GM12865 (cell line): ENCODE measurements around the gene TMEM50A.
"Not testable (repeated sequence)": the region's sequence is repeated elsewhere in the genome, so short reads cannot be mapped to it uniquely, and the experiment has no call there.

Experiments
- DNase-seq: peaks from one replicate; pipeline ENCODE4 v3.0.0; 2010; ENCODE audit warnings: low read depth
- H3K4me3 ChIP-seq: 2 replicates; pipeline ENCODE4 v1.5.1; 2011; ENCODE audit warnings: mild to moderate bottlenecking, low read depth, low read length, control low read depth
- CTCF ChIP-seq: IDR thresholded peaks from 2 replicates; pipeline ENCODE4 v1.5.1; 2011; ENCODE audit warnings: low read length, control low read depth, low read depth, inconsistent platforms; ENCODE audit not compliant: insufficient read depth; ENCODE audit errors: missing control alignments

TMEM50A gene

DNA sequence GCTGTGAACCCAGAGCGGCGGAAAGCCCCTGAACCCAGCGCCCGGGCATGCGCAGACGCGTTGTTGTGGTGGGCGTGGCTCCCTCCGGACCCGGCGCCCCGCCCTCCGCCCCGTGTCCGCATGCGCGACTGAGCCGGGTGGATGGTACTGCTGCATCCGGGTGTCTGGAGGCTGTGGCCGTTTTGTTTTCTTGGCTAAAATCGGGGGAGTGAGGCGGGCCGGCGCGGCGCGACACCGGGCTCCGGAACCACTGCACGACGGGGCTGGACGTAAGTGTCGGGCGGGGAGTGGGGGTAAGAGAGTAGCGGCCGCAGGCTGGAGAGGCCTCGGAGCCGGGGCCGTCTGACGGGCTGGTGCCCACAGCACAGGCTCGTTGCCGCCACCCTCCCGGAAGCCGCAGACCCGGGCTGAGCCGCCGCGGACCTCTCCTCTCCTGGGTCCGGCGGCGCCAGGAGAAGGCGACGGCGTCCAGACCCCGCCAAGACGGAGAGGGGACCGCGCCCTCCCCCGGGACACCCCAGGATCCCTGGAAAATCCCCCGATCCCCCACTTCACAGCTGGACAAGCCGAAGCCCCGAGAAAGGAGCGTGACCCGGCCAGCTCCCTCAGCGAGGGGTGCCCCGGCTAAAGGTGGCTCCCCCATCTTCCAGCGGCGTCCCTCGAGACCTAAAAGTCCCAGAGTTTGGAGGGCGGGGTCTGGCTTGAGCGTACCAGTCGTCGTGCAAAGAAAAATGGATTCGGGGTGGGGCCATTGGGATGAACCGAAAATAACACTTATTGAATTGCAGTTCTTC is at the start of gene TMEM50A:
Gene TMEM50A, plus strand, starts transcription at position 147 of the 794 bp plus-strand sequence. CDS start 2,153 bp downstream, outside the sequence.
- DNase-seq: peak; percentile 93
- peak within 1 kb of the TSS; percentile 84 for H3K4me3 ChIP-seq
- no peak for TF ChIP-seq CTCF

DNA sequence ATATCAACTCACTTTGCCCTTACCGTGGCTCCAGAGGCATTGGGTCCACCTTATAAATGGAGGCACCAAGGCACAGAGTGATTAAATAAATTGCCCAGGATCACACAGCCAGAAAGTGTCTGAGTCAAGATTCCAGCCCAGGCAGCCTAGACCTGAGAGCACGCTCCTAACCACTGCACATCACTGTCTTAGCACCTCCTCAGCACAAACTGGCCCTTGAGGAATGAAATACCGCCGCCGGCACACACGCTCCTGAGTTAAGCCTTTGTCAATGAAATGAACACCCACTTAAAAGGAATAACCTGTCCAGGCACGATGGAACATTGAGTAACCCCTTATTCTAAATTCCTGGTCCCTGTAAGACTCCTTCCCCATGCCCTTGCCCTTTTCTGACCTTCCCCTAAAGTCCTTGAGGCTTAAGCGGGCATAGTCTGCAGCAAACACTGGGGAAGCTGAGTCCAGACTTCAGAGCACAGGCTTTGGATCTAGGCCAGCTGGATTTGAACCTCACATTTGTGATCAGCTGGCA is 49.5 kb upstream of the TMEM50A start:
- H3K4me3 ChIP-seq, DNase-seq: not testable (repeated sequence)

GRCh38 chr1:25290043-25290442 is 48.1 kb upstream of the TMEM50A start:
- H3K4me3 ChIP-seq, DNase-seq: not testable (repeated sequence)
- peak; percentile 6 for TF ChIP-seq CTCF

- not testable (repeated sequence) for H3K4me3 ChIP-seq, DNase-seq
Measured at GRCh38 chr1:25293426-25293825, 44.7 kb upstream of the TMEM50A start.

DNA sequence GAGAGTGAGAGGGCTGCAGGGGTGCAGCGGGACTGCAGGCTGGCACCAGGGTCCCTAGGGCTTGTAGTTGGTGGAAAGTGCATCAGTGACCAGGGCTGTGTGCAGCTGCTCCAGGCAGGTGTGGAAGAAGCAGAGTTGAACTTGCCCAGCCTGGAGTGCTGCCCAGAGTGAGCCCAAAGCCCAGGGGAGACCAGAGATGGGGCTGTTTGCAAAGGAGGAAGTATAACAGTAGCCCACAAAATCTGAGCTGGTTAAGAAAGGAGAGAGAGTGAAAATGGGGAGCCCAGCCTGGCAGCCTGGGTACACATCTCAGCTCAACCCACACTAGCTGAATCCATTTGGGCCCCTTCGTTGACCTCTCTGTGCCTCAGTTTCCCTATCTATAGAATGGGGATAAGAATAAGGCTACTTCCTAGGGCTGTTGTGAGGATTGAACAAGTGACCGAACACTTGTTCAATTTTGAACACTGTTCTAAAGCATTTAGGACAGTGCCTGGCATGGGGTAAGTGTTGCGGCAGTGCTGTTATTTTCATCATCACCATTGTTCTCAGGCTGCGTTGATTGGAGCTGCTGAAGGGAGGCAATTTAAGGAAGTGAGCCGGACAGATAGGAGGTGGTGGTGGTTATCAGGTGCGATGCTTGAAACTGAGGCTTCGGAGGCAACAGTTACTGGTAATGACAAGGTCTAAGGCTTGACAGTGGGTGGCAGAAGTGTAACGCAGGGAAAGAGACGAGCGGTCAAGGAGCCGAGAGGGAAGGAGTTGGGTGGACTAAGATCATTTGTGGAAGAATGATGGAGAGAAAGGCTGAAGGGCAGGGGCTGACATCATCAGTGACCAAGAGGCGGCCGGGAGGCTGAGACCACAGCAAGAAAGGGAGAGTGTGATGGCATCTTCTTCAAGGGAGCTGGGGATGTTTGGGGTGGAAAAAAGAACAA is 43.0 kb upstream of the TMEM50A start:
- H3K4me3 ChIP-seq, DNase-seq: not testable (repeated sequence)

DNA sequence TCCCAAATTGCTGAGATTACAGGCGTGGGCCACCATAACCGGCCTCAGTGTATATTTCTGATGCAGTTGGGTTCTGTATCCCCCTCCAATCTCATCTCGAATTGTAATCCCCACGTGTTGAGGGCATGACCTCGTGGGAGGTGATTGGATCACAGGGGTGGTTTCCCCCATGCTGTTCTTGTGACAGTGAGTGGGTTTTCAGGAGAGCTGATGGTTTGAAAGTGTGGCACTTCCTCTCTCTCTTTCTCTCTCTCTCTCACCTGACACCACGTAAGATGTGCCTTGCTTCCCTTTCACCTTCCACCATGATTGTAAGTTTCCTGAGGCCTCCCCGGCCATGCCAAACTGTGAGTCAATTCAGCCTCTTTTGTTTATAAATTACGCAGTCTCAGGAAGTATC is 41.6 kb upstream of the TMEM50A start:
- not testable (repeated sequence) for H3K4me3 ChIP-seq, DNase-seq

DNA sequence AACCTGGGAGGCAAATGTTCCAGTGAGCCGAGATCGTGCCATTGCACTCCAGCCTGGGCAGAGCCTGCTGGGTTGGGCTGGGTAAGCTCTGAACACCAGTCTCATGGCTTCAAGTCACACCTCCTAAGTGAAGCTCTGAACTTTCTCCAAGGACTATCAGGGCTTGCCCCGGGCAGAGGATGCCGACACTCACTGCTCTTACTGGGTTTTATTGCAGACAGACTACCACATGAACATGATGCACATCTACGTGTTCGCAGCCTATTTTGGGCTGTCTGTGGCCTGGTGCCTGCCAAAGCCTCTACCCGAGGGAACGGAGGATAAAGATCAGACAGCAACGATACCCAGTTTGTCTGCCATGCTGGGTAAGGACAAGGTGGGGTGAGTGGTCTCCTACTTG is 37.4 kb upstream of the TMEM50A start:
- not testable (repeated sequence) for DNase-seq, H3K4me3 ChIP-seq

GRCh38 chr1:25302330-25302729 is 35.8 kb upstream of the TMEM50A start:
- not testable (repeated sequence) for DNase-seq, H3K4me3 ChIP-seq

DNA sequence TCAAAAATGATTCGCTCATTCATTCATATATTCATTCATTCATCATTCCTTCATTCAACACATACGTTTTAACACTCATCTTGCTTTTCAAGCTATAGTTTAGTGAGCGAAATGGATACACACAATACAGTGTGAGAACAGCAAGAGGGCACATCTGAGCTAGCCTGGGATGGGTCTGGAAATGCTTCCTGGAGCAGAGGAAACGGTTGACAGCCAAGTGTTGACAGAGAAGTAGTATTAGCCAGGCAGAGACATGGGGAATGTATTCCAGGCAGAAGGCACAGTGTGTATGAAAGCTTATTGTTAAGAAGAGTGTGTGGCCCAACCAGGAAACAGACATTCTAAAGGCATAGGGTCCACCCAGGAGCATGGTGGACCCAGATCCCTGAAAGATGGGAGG is 33.2 kb upstream of the TMEM50A start:
- not testable (repeated sequence) for H3K4me3 ChIP-seq, DNase-seq

- not testable (repeated sequence) for DNase-seq, H3K4me3 ChIP-seq
Measured at GRCh38 chr1:25308168-25308567, 30.0 kb upstream of the TMEM50A start.

DNA sequence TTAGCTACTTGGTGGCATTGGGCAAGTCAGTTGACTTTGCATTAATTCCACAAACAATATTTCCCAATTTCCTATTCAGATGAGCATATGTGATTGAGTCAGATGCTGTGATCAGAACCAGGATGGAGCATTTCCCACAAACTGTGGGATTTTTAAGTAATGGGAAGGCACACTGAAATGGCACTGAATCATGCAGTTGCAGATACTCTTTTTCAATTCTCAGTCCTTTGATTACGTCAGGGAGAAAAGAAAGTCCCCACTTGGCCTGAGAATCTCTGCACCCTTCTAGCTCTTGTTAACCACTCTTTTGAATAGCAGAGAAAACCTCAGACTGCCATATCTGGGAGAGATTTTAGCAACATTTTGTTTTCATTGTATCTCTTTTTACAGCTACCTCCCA is 29.0 kb upstream of the TMEM50A start:
- peak; percentile 51 for DNase-seq

DNA sequence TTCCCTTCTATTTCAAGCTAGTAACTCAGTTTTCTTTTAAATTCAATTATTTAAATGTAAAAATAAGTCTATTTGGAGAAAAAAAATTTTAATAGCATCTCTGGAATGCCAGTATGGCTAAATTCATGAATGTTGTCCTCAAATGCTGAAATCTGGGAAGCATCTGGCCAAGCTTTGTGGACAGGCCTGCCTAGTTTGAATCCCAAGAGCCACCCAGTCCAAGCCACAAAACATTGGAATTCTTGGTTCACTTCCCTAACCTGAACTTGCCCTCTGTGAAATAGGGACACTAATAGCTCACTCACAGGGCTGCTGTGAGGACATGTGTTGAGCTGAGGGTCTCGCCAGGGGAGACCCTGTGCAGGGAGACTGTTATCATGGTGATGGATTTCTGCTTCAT is 28.6 kb upstream of the TMEM50A start:
- not testable (repeated sequence) for DNase-seq, H3K4me3 ChIP-seq

More for the DNA sequence above, 29.0 kb upstream of the TMEM50A start:
- not testable (repeated sequence) for H3K4me3 ChIP-seq

GRCh38 chr1:25312806-25313470 is 25.2 kb upstream of the TMEM50A start:
- not testable (repeated sequence) for DNase-seq, H3K4me3 ChIP-seq

DNA sequence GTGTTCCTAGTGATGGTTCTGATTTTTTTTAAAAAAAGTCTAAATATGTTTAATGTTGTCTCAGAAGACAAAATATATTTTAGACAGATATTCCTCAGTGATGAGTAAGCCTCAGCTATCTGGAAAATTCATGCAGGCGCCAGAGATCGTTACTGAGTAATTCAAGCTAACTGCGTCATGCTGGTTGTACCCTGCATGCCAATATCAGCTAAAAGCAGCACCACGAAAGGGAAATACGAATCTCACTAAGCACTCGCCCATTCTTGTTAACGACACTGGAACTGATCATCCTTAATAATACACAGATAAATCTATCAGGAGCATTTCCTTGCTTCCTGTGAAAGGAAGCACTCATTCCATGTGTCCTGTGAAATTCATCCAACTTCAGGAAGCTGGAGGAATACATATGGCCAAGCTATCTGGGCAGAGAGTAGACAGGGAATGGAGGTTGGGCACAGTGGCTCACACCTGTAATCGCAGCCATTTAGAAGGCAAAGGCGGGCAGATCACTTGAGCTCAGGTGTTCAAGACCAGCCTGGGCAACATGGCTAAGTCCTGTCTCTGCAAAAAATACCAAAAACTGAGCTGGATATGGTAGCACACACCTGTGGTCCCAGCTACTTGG is 17.7 kb upstream of the TMEM50A start:
- DNase-seq, H3K4me3 ChIP-seq: not testable (repeated sequence)

DNA sequence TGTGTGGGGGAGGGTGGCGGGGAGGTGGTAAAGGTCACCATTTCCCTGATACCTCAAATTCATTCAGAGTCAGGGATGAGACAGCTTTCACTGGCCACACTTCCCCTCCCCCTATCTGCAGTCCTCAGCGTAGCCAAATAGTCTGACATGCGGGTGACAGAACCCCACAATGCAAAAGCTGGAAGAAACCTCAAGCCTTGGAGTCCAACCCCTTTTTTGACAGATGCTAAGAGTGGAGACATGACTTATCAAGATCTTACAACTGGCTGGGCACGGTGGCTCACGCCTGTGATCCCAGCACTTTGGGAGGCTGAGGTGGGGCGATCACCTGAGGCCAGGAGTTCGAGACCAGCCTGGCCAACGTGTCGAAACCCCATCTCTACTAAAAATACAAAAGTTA is 16.0 kb upstream of the TMEM50A start:
- DNase-seq: not testable (repeated sequence)

DNA sequence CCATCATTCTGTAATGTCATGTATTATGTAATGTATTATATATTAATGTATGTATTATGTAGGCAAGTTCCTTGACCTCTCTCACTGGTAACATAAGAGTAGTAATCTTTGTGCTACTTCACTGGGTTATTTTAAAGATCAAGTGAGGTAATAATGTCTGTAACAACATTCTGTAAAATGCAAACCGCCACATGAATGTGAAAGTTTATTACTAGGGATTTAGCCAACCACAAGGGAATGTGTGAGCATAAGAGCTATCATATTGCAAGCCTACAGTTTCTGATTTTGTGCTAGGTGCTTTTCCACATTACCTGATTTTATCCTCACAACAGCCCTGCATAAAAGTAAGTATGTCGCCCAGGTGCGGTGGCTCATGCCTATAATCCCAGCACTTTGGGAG is 13.7 kb upstream of the TMEM50A start:
- not testable (repeated sequence) for DNase-seq, H3K4me3 ChIP-seq

More for the DNA sequence above, 16.0 kb upstream of the TMEM50A start:
- not testable (repeated sequence) for H3K4me3 ChIP-seq
